CD4-positive, alpha-beta T cell (primary cell): ENCODE results near the gene ZNF185. TPM values are rescaled to one million over a fixed set of nuclear protein-coding genes. Genes with fewer than 3 reads are reported as not detected.

ENCODE experiments used
- ATAC-seq: fragments of 200-7000 bp; cut with Tn5 transposase; one replicate; pipeline ENCODE4 v1.10.0; 2022; ENCODE audit warnings: mild to moderate bottlenecking; ENCODE audit not compliant: poor library complexity
- CTCF ChIA-PET: fragments of 350-600 bp; sonication (Branson Sonifier 250); formaldehyde crosslinking; loops from one replicate; lab custom pipeline; 2021; ENCODE audit warnings: antibody characterized with exemption, inconsistent platforms; lab: Charles Lee
- POLR2A ChIA-PET: fragments of 350-600 bp; sonication (Branson Sonifier 250); formaldehyde crosslinking; loops from one replicate; lab custom pipeline; 2021; ENCODE audit warnings: antibody characterized with exemption, inconsistent platforms; lab: Charles Lee
- DNase-seq, 14 experiments: peaks; one replicate each; pipeline ENCODE4 v3.0.0-alpha.2; 2013 to 2020; ENCODE audit warnings: mixed read lengths in 2 of 14
- H3K27ac ChIP-seq, 2 donors: one replicate each; pipeline versions ENCODE4 v1.5.1 to v1.7.0; 2013; ENCODE audit warnings: low read length in 2 of 2, low read depth in 1 of 2, mild to moderate bottlenecking in 1 of 2
- H3K27me3 ChIP-seq, 2 experiments: 1 replicate in 1 of 2; 2 replicates in 1 of 2; pipeline versions ENCODE4 v1.6.1 to v1.7.0; 2013; ENCODE audit warnings: low read length in 2 of 2, control low read depth in 1 of 2, mild to moderate bottlenecking in 1 of 2, moderate library complexity in 1 of 2; ENCODE audit not compliant: insufficient read depth in 2 of 2, control insufficient read depth in 1 of 2
- H3K36me3 ChIP-seq: one replicate; pipeline ENCODE4 v1.6.1; 2013; ENCODE audit warnings: low read length, control low read depth; ENCODE audit not compliant: insufficient read depth
- H3K4me1 ChIP-seq: one replicate; pipeline ENCODE4 v1.6.1; 2013; ENCODE audit warnings: low read length, control low read depth; ENCODE audit not compliant: insufficient read depth
- H3K4me3 ChIP-seq: one replicate; pipeline ENCODE4 v1.5.1; 2013; ENCODE audit warnings: mild to moderate bottlenecking, low read length, moderate library complexity
- H3K9me3 ChIP-seq, 2 experiments: 1 replicate in 1 of 2; 2 replicates in 1 of 2; pipeline versions ENCODE4 v1.6.1 to v1.7.0; 2013; ENCODE audit warnings: low read length in 2 of 2, mild to moderate bottlenecking in 2 of 2, control low read depth in 1 of 2, moderate library complexity in 1 of 2; ENCODE audit not compliant: control insufficient read depth in 1 of 2, insufficient read depth in 1 of 2
- H3K27ac Mint-ChIP-seq: one replicate; pipeline ENCODE4 v1.8.0; 2020; ENCODE audit warnings: mixed read lengths
- H3K27me3 Mint-ChIP-seq: one replicate; pipeline ENCODE4 v1.8.0; 2021; ENCODE audit warnings: mixed read lengths
- H3K36me3 Mint-ChIP-seq: one replicate; pipeline ENCODE4 v1.8.0; 2021; ENCODE audit warnings: low read depth, mixed read lengths
- H3K4me1 Mint-ChIP-seq: one replicate; pipeline ENCODE4 v1.8.0; 2021; ENCODE audit warnings: low read depth, mixed read lengths
- H3K4me3 Mint-ChIP-seq: one replicate; pipeline ENCODE4 v1.8.0; 2020; ENCODE audit warnings: mild to moderate bottlenecking, mixed read lengths
- H3K9me3 Mint-ChIP-seq: one replicate; pipeline ENCODE4 v1.8.0; 2020; ENCODE audit warnings: mixed read lengths
- CTCF ChIP-seq: fragments of 200-600 bp; IDR thresholded peaks from one replicate; pipeline ENCODE4 v1.8.0; 2022; ENCODE audit warnings: antibody characterized with exemption, mild to moderate bottlenecking
- intact Hi-C, 2 experiments: fragments of 100-400 bp; cut with DNase I in 1 of 2; cut with micrococcal nuclease in 1 of 2; formaldehyde crosslinking; loops; one replicate each; pipeline versions ENCODE4 v1.15.1 to v1.9.0; 2023 to 2025; cut with DNase I, micrococcal nuclease
- total RNA-seq, 174 experiments: library from RNA in 2 of 174; stranded (reverse) in 2 of 174; gene quantifications; one replicate each; pipeline ENCODE4 v1.2.3 and lab custom pipeline; 2021 to 2026

Gene ZNF185
- total RNA-seq, 2 experiments from 2014 or later, result 1.4 to 1.5 TPM

GRCh38 chrX:152866386-152866785, 31.5 kb upstream of the ZNF185 start:
- Histone ChIP-seq H3K36me3 (peaks cover 22% of the 10 kb centered on the region), H3K27me3 (no peaks in the 10 kb centered on the region), H3K4me1 (no peaks in the 10 kb centered on the region), H3K27ac (no peak overlapping the region), H3K4me3 (no peak overlapping the region), H3K9me3 (no peaks in the 10 kb centered on the region)
- no peak for ATAC-seq
- ChIA-PET CTCF (no interaction called here), POLR2A (no interaction called here)
- Mint-ChIP-seq H3K4me1 (no peaks in the 10 kb centered on the region), H3K4me3 (no peak overlapping the region), H3K27ac (no peak overlapping the region), H3K9me3 (no peaks in the 10 kb centered on the region), H3K27me3 (no peaks in the 10 kb centered on the region), H3K36me3 (peaks cover 47% of the 10 kb centered on the region)
- no peak for TF ChIP-seq CTCF
- DNase-seq, result no peak
- intact Hi-C loops, result no loop called here

- H3K27me3 Mint-ChIP-seq, result no peaks in the 10 kb centered on the region
- H3K27ac Mint-ChIP-seq, result no peak overlapping the region
- no peaks in the 10 kb centered on the region for H3K9me3 ChIP-seq
- H3K4me1 Mint-ChIP-seq, result no peaks in the 10 kb centered on the region
- DNase-seq, result no peak
- TF ChIP-seq CTCF, result no peak
- ChIA-PET CTCF (no interaction called here), POLR2A (no interaction called here)
- H3K36me3 ChIP-seq, result peaks cover 14% of the 10 kb centered on the region
- H3K36me3 Mint-ChIP-seq, result peaks cover 26% of the 10 kb centered on the region
- ATAC-seq, result no peak
- H3K4me1 ChIP-seq, result peaks cover 16% of the 10 kb centered on the region
- no peak overlapping the region for H3K27ac ChIP-seq
- H3K4me3 ChIP-seq, result no peak overlapping the region
- H3K9me3 Mint-ChIP-seq, result no peaks in the 10 kb centered on the region
- H3K4me3 Mint-ChIP-seq, result no peak overlapping the region
- no peaks in the 10 kb centered on the region for H3K27me3 ChIP-seq
- intact Hi-C loops, result no loop called here
Observed at GRCh38 chrX:152869972-152870371, 27.9 kb upstream of the ZNF185 start.

- Histone ChIP-seq H3K27me3 (no peaks in the 10 kb centered on the region), H3K9me3 (no peaks in the 10 kb centered on the region), H3K4me1 (peaks cover 16% of the 10 kb centered on the region), H3K36me3 (peaks cover 5% of the 10 kb centered on the region), H3K4me3 (no peak overlapping the region), H3K27ac (no peak overlapping the region)
- ChIA-PET POLR2A (no interaction called here), CTCF (no interaction called here)
- Mint-ChIP-seq H3K4me1 (no peaks in the 10 kb centered on the region), H3K27me3 (no peaks in the 10 kb centered on the region), H3K27ac (no peak overlapping the region), H3K9me3 (no peaks in the 10 kb centered on the region), H3K36me3 (peaks cover 21% of the 10 kb centered on the region), H3K4me3 (no peak overlapping the region)
- intact Hi-C loops, result no loop called here
- DNase-seq, result no peak
- TF ChIP-seq CTCF, result no peak
- no peak for ATAC-seq
Observed at GRCh38 chrX:152871260-152871659, 26.6 kb upstream of the ZNF185 start.
